Mammary epithelial cell (primary cell): Measurements from ENCODE around the gene FARS2.

Source experiments
- CTCF ChIP-seq, 2 donors: IDR thresholded peaks in 1 of 2; conservative IDR thresholded peaks in 1 of 2; 2 replicates each; pipeline ENCODE4 v1.5.1; 2011 to 2012; ENCODE audit warnings: inconsistent platforms in 2 of 2, low read length in 2 of 2, mild to moderate bottlenecking in 2 of 2, control low read depth in 1 of 2, low read depth in 1 of 2; ENCODE audit not compliant: insufficient read depth in 1 of 2; ENCODE audit errors: extremely low read depth in 1 of 2
- EZH2 ChIP-seq: IDR thresholded peaks from 2 replicates; pipeline ENCODE4 v1.6.1; 2012; ENCODE audit warnings: low read length, inconsistent platforms, borderline replicate concordance

DNA sequence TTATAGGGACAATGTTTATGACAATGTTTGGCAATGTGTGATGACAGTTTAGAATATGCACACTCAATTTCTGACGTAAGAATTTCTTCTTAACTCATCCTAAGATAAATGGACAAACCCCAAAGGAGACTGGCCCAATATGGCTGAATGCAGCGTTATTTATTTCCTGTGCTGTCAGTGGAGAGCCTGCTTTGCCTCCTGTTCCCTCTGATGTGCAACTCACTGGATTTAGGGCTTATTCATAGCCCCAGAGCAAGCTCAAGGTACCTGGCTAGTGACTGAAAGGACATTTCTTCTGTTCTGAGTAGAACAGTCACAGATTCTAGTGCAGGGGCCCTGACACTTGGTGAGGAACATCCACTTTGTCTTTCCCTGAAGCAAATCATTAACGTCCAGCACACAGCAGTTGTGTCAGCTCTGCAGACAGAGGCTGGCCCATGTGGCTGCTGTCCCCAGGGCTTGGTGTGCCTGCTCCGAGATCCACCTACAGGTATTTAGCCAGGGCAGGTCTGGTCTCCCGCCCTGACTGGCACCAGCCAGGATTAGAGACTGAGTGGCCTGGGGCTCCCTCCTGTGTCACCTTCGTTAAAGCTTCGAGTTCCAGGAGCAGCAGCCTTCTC is 64.8 kb downstream of the FARS2 start:
- TF ChIP-seq CTCF (conservative IDR thresholded peaks at IDR 0.05 in 1 of 2, IDR thresholded peaks at IDR 0.05 in 1 of 2; ENCODE audit: extremely low read depth in 1 of 2, insufficient read depth in 1 of 2, low read depth in 1 of 2, low read length in 2 of 2): no peak
- no peak for TF ChIP-seq EZH2
